ENCODE measurements around the gene LARP4. TPM values are rescaled to one million over a fixed set of nuclear protein-coding genes. Genes with fewer than 3 reads are reported as not detected.

Gene LARP4
- total and polyA plus RNA-seq, 9 of the 15 experiments (the other 6 are each of a cell fraction or from before 2014, with no cell fraction given), result 31.6 to 84.5 (median 52.4) TPM

- CTCF ChIA-PET (ENCODE audit: low intra/inter-chr PET ratio), result no interaction called here
- no peaks in the 10 kb centered on the region for H3K36me3 ChIP-seq (ENCODE audit: control insufficient read depth, insufficient read depth, low read length)
- H3K9me1 ChIP-seq (ENCODE audit: control insufficient read depth, insufficient read depth, low read length), result no peaks in the 10 kb centered on the region
- peak; percentile 35; the same call in 2 of the 3 replicates for ATAC-seq
- H3K4me3 ChIP-seq, result no peak overlapping the region; the same call in 1 of the 2 replicates
- H3K27ac ChIP-seq (ENCODE audit: extremely low read depth, low read depth, low read length), result no peak overlapping the region
- H2AFZ ChIP-seq (ENCODE audit: low read depth, low read length), result peak overlapping the region; percentile 49; the same call in 1 of the 2 replicates
- DNase-seq (ENCODE audit: extremely low read depth in 1 of 4, low spot score in 3 of 4), result no peak
- peaks cover 0 to 5% of the 10 kb centered on the region in 2 experiments; a peak in 2 of 5 replicates for H3K4me1 ChIP-seq (replicated peaks in 1 of 2; ENCODE audit: control insufficient read depth in 2 of 2, insufficient read depth in 2 of 2, low read length in 2 of 2)
- in situ Hi-C loops (cut with MboI) (no loop called here), intact Hi-C loops (cut with micrococcal nuclease) (no loop called here)
- H4K20me1 ChIP-seq (replicated peaks; ENCODE audit: control insufficient read depth, insufficient read depth, low read length), result no peaks in the 10 kb centered on the region
- 20% methylated on average over 4 of the region's 7 CpGs for WGBS (ENCODE audit: insufficient coverage, low coverage, missing lambda C conversion rate)
- H3K79me2 ChIP-seq (ENCODE audit: control insufficient read depth, insufficient read depth, low read length), result no peaks in the 10 kb centered on the region
- peak overlapping the region; percentile 21; the same call in 1 of the 2 replicates for H3K4me2 ChIP-seq (ENCODE audit: insufficient read depth, low read length)
- FAIRE-seq, result no peak
- no peaks in the 10 kb centered on the region for H3K9me3 ChIP-seq (replicated peaks; ENCODE audit: control insufficient read depth, insufficient read depth, low read depth, low read length)
- H3K9ac ChIP-seq (ENCODE audit: insufficient read depth in 1 of 2, low read depth in 2 of 2, low read length in 2 of 2), result no peak overlapping the region
- H3K27me3 ChIP-seq (ENCODE audit: control insufficient read depth in 2 of 2, insufficient read depth in 2 of 2, low read length in 2 of 2), result no peaks in the 10 kb centered on the region
- POLR2A ChIA-PET, result interaction anchor here (0.8 to 1.3 kb wide), 2 partner anchors 12 to 15 kb away, joined by 3 to 4 read pairs; partner anchors contain the start of gene LARP4
- no TSS peak for BruUV-seq (replicated peaks)
- TF ChIP-seq NKRF (IDR thresholded peaks at IDR 0.05; ENCODE audit: borderline replicate concordance) (no peak), CREBBP (IDR thresholded peaks at IDR 0.05; ENCODE audit: low read depth, low read length) (no peak), USF1 (CRISPR knock-in tag; IDR thresholded peaks at IDR 0.05) (no peak), CTCF (IDR thresholded peaks at IDR 0.05 in 2 of 3, conservative IDR thresholded peaks at IDR 0.05 in 1 of 3; ENCODE audit: insufficient read depth in 2 of 3, low read depth in 1 of 3, low read length in 3 of 3) (no peak), ESRRB (CRISPR knock-in tag; IDR thresholded peaks at IDR 0.05; ENCODE audit: borderline replicate concordance) (no peak), ZNF354B (CRISPR knock-in tag; IDR thresholded peaks at IDR 0.05) (no peak), ESRRA (IDR thresholded peaks at IDR 0.05; ENCODE audit: borderline replicate concordance, low read depth) (peak; percentile 84), YBX1 (IDR thresholded peaks at IDR 0.05) (no peak), ZNF217 (CRISPR knock-in tag; IDR thresholded peaks at IDR 0.05) (no peak), ZBTB26 (CRISPR knock-in tag; IDR thresholded peaks at IDR 0.05) (no peak), HCFC1 (IDR thresholded peaks at IDR 0.05; ENCODE audit: low read depth, low read length) (no peak), ATF1 (CRISPR knock-in tag; IDR thresholded peaks at IDR 0.05) (no peak), ATF1 (tag; IDR thresholded peaks at IDR 0.05) (no peak), PKNOX1 (IDR thresholded peaks at IDR 0.05) (peak; percentile 91)
Measured at GRCh38 chr12:50387972-50388478, 12.7 kb upstream of the LARP4 start.
